Ishikawa (cell line): ENCODE measurements around the gene GRK5.

Experiments
- CEBPB ChIP-seq: IDR thresholded peaks from 2 replicates; pipeline ENCODE4 v1.6.1; 2012
- EP300 ChIP-seq: IDR thresholded peaks from 2 replicates; pipeline ENCODE4 v1.6.1; 2012; ENCODE audit warnings: borderline replicate concordance
- RAD21 ChIP-seq: IDR thresholded peaks from 2 replicates; pipeline ENCODE4 v1.6.1; 2012; ENCODE audit warnings: low read depth
- TAF1 ChIP-seq: IDR thresholded peaks from 2 replicates; pipeline ENCODE4 v1.6.1; 2012; ENCODE audit warnings: low read depth, mild to moderate bottlenecking
- YY1 ChIP-seq: IDR thresholded peaks from 2 replicates; pipeline ENCODE4 v1.6.1; 2012; ENCODE audit warnings: low read depth

DNA sequence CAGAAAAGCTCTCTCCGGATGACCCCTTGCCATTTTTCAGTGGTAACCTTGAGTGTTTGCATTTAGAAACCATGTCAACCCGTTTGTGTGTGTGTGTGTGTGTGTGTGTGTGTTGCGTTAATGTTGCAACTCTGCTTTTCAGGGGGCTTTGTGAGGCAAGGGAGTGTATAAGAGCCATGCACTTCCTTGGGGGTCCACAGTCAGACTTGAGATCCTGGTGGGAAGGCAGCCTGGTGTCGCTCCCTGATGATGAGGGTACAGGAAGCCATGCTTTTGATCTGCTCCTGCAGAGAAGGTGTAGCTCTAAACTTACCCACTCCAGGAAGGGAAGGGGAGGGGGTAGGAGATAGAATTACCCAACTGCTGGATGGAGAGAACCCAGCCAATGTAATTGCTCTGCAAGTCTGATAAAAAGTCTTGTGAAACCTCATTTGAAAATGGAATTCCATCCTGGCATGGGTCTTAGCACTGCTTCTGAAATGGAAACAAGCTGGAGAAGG is 10.7 kb downstream of the GRK5 start:
- TF ChIP-seq EP300: no peak
- TF ChIP-seq YY1: no peak
- TF ChIP-seq RAD21: no peak
- no peak for TF ChIP-seq TAF1
- no peak for TF ChIP-seq CEBPB
